ENCODE data around the gene ST3GAL6.

The ST3GAL6 gene

DNA sequence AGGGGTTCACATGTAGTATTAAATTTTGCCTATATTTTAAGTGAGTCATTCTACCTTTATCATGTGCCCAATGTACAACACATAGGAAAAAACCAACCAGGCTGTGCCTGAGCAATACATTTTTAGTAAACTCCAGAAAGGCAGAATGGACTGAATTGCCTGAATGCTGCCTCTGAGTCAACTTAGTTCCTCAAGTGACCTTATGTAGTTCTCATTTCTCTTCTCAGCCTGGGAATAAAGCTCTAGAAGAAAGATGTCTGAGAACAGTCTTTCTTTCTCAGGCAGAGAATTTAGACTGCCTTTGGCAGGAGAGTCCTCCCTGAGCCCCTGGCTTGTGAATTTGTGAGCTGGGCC, 13.0 kb downstream of the ST3GAL6 start:
- DNase-seq: no peak

DNA sequence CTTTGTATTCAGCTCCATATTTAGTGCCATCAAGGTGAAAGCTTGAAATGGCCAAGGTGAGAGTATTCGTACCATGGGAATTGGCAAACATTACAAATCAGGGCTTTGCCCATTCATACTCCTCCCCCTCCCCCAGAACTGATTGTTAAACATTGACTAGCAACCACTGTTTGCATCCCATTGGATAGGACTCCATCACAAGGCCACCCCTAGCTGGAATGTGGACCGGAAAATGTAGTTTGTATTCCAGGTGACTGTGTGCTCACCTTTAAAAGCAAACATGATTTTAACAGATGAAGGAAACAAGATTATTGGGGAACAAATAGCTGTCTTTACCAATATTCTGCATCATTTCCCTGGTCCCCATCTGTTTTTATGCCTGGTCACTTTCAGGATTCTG, 14.1 kb downstream of the ST3GAL6 start:
- no peak for DNase-seq

DNA sequence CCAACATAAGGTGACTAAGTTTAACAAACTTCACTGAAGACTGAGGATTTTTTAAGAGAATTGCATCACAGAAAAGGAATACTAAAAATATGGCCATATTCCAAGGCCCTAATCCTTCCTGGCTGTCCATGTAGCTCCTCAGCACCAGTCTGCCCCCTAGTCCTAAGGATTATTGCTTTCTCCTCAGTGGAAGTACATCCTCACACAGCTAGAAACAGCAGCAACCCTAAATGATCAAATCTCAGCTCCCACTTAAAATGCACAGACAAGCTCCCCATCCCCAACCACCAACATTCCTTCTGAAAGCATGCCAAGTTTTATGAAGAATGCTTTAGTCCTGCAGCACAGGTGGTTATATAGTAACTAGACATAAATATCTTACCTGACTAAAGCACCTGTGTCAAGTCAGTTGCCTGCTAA, 14.7 kb downstream of the ST3GAL6 start:
- DNase-seq: no peak

DNA sequence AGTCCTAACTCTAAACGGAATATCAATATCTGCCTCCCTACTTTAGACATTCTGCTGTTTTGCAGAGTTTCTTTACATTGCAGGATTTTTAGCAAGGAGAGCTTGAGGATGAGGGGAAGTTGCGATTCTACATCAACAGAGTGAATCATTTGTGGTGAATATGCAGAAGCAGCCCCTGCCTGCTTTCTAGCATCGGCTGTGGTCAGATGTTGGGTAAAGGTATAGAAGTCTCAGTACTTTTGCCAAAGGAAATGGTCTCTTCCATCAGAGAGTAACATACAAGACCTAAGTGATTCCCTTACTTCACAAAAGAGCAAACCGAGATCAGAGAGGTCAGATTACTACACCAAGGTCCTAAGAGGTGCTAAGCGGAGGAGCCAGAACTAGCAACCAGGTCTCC, 15.2 kb downstream of the ST3GAL6 start:
- DNase-seq: no peak

DNA sequence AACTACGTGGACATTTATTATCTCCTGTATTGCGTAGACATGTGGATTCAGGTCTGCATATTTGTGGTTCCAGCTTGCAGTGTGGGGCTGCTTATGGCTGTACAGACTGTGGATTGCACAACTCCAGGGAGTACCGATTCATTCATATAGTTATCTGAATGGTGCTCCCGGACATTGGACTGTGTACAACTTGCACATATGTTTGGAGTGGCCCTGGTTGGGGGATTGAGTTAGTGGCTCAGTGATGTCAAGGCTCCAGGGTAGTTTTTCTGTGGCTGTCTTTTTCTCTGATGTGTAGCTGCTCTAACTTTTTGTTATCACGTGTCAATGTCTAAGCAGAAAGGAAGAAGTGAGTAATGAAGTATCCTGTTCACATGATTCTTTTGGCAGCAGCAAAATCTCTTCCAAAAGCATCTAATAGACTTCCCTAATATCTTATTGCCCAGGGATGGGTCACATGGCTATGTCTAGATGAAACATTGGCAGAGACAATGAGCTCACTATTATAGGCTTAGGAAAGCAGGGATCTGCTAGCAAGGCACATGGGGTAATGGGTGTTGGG, 15.8 kb downstream of the ST3GAL6 start:
- no peak for DNase-seq

DNA sequence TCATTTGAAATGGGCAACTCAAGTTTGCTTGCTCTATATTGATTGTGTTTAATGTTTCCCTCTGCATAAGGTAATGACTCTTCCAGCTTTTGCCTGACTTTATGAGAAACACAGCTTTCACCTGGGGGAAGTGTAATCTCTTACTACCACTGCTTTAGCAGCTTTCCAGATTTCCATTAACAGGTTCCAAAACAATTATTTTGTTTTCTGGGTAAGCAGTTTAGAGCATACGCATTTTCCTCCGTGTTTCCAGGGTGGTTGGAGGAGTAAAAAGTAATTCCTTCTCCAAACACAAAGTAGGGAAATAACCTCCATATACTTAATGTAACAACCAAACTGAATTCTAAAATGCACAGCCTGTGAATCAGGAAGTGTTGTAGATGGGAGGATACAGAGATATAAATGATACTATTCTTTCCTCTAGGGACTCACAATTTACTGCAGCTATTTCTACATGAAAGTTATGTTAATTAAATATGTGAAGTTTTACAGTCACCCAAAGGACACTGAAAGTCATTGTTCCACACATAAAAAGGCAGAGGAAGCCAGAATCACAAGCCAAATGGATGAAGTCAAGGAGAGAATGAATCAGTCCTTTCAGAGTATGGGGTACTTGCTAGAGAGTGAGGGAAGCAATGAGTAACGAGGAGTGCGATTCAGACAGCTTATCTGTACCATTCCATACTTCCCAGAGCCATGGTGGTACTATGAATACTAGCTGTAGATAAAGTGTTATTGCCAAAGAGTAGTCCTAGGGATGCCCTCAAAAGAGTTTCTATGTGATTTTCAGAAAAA, 16.6 kb downstream of the ST3GAL6 start:
- DNase-seq: peak in 8 of 56 donors; percentile 10 to 44 (median 24)

DNA sequence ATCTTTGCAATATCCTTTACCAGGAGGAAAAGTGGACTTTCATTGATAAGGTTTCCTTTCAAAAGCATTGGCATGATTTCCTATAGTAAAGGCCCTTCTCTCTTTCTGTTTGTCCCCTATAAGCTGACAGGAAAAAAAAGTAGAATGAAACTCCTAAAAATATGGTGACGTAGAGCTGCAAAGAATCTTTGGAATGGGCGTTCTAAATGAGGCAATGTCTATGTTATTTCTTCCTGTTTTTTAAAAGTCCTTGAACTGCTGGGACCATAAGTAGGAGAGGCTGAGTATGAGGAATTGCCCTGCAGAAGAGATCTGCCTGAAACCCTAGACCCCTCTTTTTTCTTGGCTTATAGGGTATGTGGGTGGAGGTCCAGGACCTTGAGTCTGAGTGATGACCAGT, 17.2 kb downstream of the ST3GAL6 start:
- no peak for DNase-seq

DNA sequence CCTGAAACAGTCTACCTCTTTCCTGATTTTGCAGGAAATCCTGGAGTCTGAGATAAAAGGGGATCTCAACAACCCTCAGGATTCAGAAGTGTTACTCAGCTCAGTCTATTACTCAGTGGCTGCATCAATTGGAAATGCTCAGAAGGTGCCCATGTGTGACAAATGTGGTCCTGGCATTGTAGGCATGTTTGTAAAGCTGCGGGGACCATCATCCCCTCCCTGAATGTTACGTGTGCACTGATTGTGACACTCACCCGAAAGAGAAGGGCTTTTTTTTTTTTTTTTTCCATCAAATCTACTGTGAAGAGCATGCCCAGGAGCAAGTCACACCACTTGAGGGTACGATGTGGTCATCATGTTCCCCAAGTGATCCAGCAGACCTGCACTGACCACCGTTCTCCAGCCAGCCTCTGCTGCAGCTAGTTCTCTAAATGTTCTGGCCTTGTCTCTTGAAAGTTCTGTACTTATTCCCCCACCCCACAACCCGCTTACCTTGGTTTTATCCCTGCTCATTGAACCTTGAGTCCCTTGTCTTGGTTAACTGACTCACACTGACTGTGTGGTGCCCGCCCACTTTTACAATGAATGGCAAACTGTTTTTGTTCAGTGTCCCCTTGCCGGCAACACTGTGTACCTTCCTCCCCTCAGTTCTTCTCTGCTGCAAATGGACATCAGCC, 19.8 kb downstream of the ST3GAL6 start:
- no peak for DNase-seq

DNA sequence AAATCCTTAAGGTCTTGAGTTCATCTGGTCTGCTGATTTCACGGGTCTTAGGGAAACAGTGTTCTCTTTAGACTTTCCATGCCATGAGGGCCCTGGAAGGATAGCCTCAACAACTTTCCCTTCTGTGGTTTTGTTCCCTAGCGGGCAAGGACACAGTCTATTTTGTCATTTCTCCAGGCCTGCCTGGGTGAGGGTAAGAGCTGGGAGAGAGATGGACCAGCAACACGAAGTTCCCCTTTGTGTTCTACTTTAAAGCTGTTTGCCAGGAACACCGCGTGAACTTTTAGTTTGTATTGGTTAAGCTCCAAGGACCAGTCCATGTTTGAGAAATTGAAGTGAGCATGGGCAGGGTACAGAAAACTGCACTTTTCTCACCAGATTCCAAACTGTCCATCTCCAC, 20.9 kb downstream of the ST3GAL6 start:
- DNase-seq: no peak

DNA sequence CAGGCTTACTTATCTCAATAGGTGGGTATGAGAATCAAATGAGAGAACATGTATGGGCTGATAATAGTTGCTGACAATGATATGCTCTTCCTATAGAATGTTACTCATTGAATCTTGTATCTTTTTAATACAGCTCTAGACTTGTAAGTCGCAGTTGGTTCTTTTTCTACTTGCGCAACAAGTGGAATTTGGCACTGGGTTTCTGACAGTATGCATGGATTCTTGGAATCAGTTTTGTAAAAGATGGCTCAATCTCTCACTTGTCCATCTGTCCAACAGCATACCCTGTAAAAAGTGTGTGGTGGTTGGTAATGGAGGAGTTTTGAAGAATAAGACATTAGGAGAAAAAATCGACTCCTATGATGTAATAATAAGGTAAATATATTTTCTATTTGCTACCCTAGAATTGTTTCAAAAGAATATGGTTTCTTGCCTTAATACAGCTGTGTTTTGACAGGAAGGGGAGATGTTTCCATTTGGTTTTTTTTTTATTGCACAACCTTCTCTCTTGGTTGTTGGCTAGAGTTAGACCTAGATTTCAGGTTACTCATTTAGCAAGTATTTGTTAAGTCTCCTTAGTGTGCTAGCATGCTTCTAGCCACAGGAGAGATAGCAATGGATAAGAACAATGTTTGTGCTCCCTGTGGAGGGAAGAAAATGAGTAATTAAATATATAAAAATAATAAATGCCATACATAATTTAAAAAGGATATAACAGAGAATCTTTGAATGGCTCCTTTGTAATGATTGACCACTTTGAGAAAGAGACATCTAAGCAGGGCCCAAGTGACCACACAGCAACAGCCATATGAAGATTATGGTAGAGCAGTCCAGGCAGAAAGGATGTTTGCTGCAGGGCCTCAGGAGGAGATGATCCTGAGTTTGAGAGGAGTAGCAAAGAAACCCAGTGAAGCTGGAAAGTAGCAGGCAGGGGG, 21.8 kb downstream of the ST3GAL6 start:
- no peak for DNase-seq

DNA sequence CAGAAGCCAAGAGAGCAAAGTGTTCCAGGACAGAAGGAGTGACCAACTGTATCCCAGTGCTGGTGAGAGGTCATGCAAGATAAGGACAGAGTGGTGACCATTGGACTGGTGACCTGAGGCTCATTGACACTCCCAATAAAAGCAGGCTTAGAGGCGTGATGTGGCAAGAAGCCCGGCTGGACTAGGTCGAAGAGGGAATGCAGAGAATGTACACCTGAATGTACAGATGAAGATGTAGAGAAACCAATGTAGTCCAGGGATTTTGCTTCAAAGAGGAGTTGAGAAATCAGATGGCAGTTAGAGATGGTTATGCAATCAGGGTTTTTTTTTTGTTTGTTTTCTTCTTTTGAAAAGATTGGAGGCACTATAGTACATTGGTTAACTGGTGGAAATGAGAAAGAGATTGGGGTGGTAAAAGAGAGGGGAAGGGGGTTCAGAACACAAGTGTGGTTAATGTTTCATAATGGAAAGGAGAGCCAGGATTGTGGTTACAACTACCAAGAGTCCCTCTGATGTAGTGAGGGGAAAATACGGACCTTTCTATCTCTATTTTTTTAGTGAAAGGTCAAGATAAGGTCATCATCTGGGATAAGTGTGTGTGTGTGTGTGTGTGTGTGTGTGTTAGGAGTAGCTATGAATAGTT, 23.3 kb downstream of the ST3GAL6 start:
- DNase-seq: no peak

DNA sequence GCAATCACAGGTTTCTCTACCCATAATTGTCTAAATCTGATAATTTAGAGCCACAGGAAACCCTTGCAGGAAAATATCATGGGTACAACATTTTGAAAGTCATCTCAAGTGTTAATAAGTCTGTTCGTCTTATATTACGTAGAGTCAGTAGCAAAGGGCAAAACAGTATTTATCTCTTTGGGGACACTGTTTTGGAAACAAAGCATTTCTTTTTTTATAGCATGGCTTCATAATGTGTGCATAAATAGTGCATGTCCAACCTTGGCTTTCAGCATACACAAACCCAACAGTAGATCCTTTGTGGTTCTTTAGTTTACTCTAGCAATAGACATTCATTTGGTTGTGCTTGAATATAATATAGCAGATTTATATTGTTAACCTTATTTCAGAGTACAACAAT, 24.0 kb downstream of the ST3GAL6 start:
- no peak for DNase-seq

DNA sequence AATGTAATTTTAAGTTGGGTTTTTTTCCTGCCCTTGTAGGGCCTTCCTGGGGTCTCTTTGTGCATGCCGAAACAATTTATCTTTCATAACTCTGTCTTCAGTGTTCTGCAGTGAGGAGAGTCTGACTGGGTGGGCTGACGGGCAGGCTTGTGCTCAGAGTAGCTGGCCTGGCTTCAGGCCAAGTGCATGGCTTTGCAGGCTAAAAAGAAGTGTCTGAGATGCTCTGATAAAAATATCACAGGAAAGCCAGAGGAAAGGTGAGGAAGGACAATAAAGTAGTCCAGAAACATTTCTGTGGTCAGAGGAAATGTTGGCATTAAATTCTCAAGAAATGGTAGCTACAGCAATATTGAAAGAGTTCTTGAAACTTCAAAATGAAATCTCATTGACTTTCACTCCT, 25.5 kb downstream of the ST3GAL6 start:
- peak in 6 of 56 donors; percentile 9 to 28 (median 18) for DNase-seq

DNA sequence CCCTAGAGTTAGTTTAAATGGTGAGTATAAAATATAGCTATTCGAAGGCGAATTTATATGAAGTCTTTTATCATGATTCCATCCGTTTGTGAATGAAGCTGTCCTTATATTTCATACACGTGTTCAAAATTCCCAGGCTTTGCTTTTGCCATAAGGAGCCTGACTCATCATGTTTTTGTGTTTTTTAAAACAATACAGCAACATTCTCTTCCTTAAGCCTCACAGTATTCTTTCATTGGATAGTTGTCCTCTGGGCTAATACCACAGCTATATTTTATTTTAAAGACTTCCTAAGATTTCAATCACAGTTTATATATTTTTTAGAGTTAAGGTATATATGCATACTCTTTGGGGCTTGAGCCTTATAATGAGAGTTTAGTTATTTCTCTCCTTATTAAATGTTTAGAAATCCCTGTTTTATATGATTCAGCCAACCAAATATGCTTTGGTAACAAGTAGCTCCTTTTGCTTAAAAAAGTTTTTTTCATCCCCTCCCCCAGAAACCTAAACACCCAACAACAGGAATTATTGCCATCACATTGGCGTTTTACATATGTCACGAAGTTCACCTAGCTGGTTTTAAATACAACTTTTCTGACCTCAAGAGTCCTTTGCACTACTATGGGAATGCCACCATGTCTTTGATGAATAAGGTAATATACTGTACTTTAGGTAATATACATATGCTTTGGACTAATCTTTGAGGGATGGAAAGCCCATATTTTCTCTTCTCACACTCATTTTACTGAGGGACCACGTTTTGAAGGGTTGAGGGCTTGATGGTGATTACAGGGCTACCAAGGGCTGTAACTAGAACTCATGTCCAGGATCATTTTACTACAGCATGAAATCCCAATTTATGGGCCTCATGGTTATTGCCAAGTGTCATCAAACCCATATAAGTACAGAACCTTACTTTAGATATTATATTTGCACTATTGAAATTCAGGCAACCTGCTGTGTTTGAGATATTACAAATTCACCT, 28.5 kb downstream of the ST3GAL6 start:
- no peak for DNase-seq

DNA sequence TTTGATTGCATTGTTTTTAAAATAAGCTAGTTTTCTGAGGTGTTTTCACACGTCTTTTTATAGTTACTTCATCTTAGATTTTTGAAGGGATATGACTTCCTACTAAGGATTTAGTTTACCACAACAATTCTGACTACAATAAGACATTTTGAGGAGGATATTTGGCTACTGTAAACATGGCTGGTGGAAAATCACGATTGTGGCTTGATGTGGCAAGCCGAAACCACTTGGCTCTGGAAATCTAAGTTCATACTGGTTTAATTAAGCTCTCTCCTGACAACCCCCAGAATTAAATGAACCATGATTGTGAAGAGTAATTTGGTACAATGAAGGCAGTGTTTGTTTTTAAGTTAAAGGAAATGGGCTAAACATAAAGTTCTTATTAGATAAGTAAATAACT, 30.8 kb downstream of the ST3GAL6 start:
- no peak for DNase-seq

DNA sequence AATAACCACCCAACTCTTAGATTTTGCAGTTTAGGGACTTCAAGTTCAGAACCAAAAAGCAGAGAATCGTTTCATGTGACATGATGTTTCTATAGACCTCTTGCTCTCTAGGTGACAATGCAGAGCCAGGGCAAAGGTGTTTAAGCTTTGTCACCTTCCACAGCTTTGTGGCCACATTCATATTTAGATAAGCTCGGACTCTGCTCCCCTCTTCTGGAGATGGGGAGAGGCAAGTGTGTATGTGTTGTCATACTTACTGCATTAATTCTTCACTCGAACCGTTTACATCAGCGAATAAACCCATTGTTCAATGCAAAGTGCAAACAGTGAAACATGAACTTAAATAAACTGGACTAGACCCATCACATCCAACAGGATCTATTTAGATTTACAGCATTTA, 33.2 kb downstream of the ST3GAL6 start:
- no peak for DNase-seq

DNA sequence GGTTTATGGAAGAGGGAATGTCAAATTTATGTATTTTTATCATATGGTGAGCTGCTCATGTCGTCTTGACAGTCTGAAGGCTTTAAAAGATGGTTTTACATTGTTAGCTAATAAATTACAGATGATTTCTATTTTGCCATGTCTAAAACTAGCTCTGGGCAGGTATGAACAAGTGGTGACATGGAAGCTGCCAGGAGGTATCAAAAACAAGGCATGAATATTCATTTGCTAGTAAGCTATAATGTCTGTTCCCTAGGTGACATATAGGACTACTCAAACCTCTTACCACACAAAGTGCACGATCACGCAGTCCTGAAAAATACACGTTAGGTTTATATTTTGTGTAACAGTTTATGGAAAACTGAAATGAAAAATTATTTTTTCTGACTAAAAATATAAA, 34.8 kb downstream of the ST3GAL6 start:
- DNase-seq: no peak

DNA sequence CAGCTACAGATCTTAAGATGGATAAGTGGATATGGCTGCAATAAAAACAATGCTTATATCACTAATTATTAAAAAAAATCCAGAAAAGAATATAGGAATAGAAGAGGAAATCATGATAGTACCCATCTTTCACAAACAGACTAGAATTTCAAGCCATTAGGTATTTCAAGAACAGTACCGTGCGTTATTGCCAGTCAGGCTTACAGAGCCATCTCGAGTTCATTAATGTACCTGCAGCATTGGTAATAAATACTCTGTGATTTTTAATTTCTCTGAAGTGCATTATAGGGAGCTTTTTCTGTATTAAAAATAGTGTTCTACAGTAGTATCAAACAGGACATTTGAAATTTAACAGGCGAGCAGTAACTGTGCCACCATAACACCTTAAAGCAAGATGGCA, 35.7 kb downstream of the ST3GAL6 start:
- DNase-seq: no peak

DNA sequence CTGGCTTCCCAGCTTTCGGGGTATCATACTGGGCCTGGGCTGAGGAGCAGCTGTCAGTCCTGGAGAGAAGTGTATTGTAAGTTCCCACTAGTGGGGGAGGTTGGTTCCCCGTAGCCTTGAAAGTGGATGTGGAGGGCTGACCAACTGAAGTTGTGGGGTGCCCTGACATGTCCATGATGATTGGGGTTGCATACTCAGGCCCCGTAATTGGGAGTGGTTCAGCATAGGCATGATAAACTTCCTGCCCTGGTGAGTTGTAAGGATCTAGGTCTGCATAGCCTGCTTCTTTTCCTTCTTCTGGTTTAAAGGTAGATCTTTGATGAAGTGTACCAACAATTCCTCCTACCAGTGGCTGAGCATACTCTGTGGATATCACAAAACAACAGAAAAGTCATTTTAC, 36.3 kb downstream of the ST3GAL6 start:
- no peak for DNase-seq

DNA sequence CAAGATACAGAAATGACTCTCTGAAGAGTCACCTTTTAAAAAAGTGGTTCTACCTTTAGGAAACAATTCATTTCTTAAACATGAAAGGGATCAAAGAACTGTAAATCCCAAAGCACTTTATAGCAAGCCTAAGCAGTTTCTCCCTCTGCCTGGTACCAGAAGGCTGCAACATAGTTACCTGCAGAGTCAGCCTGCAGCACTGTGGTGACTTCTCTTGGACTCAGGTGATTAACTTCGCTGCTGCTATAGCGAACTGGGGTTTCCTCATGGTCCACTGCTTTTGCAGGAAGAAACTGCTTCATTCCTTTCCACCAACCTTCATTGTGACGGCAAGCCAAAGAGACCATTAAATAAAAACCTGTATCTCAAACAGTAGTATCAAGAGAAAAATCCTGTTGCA, 37.3 kb downstream of the ST3GAL6 start:
- DNase-seq: no peak
